NCI-H748 treated with DMSO at 0.1 percent for 48 hours (cell line): ENCODE results near the gene PCCA.
A peak's percentile ranks its signal among the peaks of the same experiment; 100 is the strongest.
"Not testable (repeated sequence)": the region's sequence is repeated elsewhere in the genome, so short reads cannot be mapped to it uniquely, and the experiment has no call there.

Experiments used
- DNase-seq: peaks from one replicate; lab custom pipeline; 2025; lab: John Stamatoyannopoulos, UW

The PCCA gene

DNA sequence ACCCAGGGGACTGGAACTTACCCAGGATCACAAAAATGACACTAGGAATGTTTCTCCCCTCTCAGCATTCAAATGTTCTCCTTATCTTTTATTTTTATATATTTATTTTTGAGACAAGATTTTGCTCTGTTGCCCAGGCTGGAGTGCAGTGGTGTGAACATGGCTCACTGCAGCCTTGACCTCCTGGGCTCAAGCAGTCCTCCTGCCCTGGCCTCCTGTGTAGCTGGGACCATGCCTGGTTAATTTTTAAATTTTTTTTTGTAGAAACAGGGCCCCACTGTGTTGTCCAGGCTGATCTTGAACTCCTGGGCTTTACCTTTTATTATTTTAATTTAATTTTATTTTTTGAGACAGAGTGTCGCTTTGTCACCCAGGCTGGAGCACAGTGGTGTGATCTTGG lies 108.2 kb downstream of the PCCA start:
- DNase-seq = no peak

DNA sequence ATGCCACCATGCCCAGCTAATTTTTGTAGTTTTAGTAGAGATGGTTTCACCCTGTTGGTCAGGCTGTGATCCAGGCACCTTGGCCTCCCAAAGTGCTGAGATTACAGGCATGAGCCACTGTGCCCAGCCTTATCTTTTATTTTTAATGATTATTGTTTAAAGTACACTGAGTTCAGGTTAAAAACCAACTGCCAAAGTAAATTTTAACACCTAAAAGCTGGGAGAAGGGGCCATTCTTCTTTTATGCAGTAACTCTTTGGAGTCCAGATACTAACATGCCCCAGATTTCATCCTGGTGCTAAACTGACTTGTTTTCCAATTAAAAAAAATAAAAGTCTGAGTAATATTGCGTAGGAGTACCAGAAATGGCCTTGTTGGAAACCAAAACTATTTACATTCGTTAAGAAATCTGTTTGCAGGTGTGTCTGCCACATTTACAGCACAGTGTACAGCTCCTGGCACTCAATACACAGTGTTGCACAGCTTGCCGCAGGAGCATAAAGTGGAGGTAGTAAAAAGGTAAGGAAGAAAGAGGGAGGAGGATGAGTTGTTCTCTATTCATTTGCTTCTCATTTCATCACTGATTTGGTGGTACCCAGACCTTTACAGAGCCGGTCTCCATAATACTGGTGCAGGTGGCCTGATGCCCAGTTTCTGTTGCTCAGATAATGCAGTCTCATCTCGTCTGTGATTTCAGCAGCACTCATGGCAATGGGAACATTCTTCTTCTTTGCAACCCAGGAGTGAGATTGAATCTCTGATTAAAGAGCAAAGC lies 108.9 kb downstream of the PCCA start:
- no peak for DNase-seq

DNA sequence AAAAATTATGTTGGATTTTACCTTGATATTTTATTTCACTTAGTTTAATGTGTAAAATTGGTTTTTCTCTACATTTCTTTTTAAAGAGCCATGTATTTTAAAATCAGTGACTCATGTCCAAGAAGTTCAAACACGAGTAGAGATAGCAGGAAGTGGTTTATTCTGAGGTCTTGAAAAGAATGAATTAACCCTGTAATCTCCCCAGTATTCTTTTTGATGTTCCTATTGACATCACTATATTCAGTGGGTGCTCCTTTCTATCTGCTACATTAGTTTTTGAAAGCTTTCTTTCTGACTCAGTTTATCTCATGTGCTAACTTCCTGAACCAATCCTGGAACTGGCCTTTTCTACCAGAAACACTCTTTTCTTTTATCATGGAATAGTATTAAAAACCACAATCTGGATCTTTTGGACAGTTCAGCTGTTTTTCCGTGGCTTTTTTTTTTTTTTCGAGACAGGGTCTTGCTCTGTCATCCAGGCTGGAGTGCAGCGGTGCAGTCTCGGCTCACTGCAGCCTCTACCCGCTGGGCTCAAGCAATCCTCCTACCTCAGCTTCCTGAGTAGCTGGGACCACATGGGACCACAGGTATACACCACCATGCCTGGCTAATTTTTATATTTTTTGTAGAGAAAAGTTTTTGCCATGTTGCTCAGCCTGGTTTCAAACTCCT lies 114.9 kb downstream of the PCCA start:
- no peak for DNase-seq

DNA sequence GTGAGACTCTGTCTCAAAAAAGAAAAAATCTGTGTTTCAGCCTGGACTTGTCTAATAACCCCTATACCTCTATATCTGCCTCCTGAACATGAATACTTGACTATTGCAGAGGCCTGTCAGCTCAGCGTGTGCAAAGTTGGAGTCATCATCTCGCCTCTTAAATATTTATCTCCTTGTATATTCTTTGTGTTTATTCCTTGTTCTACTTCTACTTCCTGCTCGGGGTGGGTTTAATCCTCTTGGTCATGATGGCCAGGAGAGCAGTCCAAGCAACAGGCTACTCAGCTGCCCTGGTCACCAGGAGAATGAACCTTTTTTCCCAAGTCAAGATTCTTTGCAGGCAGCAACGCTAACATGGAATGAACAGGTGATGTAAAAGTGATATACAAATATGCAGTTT lies 119.1 kb downstream of the PCCA start:
- DNase-seq = no peak

DNA sequence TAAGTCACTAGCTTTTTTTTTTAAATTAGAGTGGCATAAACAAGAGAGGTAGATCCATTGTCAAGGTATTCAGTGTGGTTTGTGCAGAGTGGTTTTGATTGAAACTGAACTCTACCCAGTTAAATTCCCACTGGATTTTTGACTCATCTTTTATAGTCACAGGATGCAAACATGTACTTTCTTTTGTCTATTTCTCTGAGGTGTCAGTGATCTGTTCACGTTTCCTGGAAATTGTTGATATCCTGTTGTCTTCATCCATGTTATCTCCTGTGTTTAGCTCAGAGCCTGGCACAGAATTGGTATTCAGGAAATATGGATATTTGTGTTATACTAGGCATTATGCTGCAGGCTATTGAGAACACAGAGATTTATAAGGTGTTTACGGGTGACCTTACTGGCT lies 119.7 kb downstream of the PCCA start:
- no peak for DNase-seq

DNA sequence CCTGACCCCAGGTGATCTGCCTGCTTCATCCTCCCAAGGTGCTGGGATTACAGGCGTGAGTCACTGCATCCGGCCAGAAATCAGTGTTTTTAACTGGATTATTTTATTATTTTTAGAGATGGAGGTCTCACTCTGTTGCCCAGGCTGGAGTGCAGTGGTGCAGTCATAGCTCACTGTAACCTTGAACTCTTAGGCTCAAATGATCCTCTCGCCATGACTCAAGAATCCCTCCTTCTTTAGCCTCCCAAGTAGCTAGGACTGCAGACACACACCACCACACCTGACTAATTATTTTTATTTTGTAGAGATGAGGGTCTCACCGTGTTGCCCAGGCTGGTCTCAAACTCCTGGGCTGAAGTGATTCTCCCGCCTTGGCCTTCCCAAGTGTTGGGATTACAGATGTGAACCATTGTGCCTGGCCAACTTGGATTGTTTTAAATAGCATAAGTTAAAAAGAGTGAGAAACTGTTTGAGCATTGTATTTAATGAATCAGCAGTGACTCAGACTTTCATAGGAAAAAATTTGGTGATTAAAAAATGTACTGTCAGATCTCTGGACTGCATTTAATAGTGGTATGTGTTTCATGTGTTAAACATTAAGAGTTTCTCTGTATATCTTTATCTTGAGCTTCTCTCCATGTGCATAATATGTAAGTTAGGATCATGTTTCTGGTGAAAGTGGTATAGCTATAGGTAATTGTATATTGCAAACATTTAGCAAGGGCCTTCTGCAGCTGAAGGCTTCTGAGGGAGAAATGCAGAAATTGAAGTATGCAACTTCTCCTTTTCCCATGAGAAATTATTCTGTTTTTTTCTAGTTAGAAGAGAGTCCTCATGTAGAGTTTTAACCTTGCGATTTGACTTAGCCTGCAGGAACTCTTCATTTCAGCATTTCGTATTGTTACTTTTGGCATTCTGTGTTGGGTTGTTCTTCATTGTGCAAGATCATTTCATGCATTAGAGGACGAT lies 121.2 kb downstream of the PCCA start:
- no peak for DNase-seq

DNA sequence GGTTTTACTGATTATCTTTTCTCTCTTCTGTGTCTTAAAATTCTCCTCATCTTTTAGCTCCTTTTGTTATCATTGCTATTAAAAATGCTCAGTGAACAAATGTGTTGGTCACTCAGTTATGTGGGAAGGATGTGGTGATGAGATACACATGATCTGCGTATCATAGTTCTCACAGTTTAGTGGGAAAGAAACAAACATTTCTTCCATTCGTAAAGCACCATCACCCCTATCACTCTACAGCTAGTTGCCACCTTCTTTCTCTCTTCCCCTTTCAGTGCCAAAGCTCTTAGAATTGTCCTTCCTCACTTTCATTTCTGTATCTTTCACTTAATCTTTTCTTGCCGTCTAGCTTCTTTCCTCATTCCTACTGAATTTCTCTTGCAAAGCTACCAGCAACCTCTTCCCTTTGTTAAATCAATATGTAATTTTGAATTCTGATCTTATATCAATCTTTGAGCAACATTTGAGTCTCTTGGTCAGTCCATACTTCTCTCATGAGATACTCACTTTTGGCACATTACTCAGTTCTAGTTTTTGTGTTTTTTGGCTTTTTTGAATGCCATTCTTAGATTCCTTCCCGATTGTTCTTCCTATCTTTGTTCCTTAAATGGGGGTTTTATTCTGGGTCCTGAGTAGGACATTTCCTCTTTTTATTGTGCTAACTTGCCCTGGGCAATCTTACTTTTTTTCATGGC lies 122.3 kb downstream of the PCCA start:
- no peak for DNase-seq

DNA sequence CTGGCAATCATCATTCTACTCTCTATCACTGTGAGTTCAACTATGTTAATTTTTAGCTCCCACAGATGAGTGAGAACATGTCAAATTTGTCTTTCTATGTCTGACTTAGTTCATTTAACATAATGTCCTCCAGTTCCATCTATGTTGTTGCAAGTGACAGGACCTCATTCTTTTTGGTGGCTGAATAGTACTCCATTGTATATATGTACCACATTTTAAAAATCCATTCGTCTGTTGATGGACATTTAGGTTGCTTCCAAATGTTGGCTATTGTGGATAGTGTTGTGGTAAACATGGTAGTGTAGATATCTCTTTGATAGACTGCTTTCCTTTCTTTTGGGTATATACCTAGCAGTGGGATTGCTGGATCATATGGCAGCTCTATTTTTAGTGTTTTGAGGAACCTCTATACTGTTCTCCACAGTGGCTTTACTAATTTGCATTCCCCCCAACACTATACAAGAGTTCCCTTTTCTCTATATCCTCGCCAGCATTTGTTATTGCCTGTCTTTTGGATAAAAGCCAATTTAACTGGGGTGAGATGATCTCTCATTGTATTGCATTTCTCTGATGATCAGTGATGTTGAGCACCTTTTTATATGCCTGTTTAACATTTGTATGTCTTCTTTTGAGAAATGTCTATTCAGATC lies 124.1 kb downstream of the PCCA start:
- DNase-seq = no peak

DNA sequence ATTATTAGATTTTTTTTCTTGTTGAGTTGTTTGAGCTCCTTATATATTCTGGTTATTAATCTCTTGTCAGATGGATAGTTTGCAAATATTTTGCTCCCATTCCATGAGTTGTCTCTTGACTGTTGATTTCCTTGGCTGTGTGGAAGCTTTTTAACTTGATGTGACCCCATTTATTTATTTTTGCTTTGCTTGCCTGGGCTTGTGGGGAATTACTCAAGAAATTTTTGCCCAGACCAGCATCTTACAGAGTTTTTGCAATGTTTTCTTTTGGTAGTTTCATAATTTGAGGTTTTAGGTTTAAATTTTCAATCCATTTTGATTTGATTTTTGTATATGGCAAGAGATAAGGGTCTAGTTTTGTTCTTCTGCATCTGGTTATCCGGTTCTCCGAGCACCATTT lies 124.7 kb downstream of the PCCA start:
- no peak for DNase-seq

DNA sequence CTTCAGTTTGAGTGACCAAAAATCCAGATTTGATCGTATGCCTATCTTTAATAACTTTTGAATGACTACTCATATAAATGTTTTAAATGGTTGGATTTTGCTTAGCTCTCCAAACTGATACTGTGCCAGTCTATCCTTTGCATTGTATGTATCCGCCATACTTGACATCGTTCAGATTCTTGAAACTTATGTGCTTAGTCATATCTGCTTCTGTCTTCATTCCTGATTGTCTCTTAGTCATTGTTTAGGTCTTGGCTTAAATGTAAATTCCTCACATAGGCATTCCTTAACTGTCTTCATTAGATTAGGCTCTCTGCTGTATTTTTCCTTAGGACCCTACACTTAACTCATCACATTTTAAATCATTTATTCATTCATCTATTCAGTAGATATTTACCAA lies 126.0 kb downstream of the PCCA start:
- no peak for DNase-seq

DNA sequence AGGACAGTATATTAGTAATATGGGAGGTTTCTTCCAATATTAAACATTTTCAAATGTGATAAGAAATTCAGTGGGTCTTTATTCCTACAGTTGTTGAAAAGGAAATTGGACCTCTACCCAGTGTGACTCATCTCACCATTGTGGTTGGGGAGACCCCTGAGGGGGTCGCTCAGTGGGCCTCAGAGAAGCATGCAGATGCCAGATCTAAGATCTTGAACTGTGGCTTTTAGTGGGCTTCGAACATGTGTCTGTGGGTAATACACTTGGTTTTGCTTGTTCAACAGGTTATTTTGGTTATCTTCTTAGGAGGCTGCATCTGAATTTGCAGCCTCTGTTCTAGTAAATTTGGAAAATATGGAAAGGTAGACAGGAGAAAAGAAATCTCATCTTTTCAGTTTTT lies 132.3 kb downstream of the PCCA start:
- DNase-seq = no peak

DNA sequence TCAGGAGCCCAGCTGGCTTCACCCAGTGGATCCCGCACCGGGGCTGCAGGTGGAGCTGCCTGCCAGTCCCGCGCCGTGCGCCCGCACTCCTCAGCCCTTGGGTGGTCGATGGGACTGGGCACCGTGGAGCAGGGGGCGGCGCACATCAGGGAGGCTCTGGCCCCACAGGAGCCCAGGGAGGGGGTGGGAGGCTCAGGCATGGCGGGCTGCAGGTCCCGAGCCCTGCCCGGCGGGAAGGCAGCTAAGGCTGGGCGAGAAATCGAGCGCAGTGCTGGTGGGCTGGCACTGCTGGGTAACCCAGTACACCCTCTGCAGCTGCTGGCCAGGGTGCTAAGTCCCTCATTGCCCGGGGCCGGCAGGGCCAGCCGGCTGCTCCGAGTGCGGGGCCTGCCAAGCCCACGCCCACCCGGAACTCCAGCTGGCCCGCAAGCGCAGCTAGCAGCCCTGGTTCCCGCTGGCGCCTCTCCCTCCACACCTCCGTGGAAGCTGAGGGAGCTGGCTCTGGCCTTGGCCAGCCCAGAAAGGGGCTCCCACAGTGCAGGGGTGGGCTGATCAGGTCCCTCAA lies 135.2 kb downstream of the PCCA start:
- DNase-seq = not testable (repeated sequence)

DNA sequence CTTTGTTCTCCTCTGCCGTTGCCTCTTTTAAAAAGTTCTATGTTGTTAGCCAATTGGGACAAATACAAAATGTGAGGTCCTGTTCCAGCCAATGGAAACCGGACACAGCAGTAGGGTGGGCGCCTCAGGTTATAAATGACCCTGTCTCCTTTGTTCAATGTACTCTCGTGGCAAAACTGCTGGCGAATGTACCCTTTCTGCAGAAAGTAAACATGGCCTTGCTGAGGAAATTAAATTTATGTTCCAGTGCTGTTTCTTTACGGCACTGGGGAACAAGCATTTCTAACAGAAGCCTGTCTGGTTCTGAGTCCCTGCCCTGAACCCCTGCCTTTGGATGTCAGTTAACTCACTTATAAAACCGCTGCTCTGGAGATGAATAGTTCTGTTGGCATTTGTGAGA lies 140.7 kb downstream of the PCCA start:
- peak; percentile 92 for DNase-seq

DNA sequence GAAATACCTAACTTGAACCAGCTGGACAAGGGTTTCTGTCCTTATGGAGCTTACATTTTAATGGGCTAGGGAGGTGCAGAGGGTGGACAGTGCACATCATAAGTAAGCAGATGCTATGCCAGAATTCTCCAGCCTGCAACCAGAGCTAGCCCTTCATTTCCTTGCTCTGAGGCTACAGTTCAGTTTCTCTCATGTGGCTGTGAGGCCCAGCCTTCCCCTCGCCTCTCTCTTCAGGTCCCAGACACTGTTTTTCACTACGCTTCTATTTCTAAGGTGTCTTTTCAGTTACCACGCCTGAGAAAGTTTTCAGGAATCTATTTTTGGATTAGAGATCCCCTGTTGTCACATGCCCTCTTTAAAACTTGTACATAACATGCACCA lies 141.9 kb downstream of the PCCA start:
- no peak for DNase-seq

DNA sequence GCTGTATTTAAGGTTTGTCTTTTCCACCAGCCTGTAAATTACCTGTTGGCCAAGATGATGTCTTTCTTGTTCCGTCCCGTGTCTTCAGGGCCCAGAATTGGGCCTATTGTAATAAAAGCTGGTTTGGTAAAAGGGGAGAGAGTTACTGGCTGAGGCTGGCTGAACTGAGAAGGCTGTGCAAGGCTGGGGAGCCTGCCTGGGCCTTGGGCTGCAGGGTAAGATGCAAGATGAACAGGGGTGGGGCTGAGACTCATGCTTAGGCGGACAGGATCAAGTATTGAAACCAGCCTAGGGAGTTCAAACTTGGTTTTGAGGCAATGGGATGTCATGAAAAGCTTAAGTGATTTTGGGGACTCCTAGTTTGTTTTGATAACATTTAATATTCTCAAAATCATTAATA lies 142.3 kb downstream of the PCCA start:
- no peak for DNase-seq

DNA sequence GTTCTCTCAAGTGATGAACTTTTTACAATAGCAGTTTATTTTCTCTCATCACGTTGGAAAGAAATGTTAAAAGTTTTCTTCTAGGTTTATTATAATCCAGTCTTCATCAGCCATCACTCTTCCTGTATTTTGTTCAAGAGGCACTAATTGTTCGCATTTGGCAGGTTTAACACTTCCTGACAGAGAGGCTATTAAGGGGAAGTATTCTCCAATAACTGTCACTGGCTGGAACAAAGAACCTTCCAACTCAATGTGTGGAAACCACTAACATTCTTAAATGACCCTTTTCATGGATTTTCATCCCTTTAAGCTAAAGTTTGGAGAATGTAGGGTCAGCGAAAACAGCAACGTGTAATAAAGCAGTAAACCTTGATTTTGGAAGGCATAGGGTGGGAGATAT lies 145.1 kb downstream of the PCCA start:
- peak; percentile 71 for DNase-seq

DNA sequence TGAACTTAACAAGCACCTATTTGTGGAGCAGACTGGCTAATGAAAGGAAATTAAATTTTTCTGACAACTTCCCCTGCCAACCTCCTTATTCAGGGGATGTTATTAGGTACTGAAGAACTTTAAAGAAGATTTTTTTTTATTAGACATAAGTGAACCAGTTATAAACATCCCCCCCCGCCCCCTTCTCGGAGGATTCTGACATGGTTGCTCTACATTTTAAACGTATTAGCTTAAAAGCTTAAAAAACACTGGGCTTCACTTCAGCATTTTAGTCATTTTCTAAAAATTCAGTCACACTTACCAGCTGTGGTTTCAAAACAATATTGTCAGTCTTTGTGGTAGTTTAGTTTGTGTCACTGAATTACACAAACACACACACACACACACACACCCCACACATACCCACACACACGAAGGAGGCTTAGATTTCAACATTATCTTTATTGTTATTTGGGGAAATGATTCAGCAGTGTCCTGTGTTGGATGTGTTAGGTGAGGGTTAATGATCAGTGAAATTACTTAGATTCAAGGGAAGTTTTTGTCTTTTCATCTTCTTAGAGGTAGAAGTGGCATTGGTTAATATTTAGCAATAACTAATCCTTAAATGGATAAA lies 145.7 kb downstream of the PCCA start:
- no peak for DNase-seq

DNA sequence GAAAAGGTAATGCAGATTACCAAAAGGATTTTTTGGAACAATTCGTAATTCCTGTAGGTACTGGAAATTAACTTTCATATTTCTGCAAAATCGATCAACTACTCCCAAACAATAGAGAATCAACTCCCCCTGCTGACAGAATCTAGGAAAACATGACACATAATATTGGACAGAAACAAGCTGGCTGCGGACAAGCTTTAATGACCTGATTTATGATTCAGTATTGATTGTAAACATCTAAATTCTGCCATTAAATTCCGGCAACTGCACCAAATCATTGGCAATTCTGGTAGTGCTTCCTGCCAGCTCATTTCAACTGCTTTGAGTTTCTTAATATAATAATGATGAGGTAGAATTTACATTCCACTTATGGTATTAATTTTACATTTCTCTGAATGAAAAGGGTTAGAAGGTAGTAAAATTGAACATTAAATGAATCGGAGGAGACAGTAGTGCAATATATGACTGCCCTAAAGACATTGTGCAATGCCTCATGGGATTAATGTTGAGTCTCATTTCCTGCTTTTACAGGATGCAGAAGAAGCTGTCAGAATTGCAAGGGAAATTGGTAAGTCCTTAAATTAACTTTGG lies 146.5 kb downstream of the PCCA start:
- DNase-seq = peak; percentile 85

DNA sequence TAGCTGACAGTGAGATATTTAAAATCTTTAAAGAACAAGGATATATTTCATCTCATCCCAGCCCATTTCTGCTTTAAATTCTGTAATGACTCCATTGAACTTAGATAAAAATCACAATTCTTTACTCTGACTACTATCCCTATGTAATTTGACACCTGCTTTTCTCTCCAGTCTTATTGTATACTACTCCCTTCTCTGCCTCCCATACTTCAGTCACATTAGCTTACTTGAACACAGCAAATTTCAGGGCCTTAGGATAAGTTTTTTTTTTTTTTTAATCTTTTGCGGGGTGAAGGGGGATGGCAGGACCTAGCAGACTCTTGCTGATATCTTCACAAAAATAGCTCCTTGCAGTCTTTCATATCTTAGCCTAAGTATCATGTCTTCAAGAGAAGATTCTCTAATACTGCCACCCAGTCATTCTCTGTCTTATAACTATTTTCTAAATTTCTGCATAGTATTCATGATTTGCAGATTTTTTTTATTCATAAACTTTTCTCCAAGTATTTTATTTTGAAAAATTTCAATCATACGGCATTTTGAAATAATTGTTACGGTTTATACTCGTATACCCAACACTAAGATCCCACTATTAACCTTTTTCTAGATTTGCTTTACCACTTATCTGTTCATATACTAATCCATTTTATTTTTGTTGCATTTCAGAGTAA lies 151.4 kb downstream of the PCCA start:
- peak; percentile 36 for DNase-seq

DNA sequence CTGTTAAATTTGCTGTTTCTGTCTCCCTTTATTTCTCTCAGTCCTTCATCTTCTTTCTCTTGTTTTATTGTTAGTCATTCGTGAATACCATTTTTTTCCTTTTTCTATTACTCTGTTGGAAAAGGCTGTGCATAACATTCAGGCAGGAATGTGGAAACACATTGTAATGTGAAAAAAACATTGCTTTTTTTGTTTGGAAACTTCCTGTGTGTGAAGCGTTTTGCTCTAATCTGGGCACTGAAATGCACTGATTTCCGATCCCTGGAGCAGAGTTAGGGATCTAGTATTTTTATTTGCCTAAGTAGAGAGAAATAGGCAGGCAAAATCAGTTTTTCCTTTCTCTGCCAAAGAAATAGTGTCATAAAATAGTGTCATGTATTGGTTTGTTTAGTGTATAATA lies 155.5 kb downstream of the PCCA start:
- no peak for DNase-seq
